Effector CD8-positive, alpha-beta T cell (primary cell): ENCODE data around the gene EEF2K.

ENCODE experiments used
- DNase-seq: peaks from one replicate; lab custom pipeline; 2025; lab: John Stamatoyannopoulos, UW

Gene EEF2K

DNA sequence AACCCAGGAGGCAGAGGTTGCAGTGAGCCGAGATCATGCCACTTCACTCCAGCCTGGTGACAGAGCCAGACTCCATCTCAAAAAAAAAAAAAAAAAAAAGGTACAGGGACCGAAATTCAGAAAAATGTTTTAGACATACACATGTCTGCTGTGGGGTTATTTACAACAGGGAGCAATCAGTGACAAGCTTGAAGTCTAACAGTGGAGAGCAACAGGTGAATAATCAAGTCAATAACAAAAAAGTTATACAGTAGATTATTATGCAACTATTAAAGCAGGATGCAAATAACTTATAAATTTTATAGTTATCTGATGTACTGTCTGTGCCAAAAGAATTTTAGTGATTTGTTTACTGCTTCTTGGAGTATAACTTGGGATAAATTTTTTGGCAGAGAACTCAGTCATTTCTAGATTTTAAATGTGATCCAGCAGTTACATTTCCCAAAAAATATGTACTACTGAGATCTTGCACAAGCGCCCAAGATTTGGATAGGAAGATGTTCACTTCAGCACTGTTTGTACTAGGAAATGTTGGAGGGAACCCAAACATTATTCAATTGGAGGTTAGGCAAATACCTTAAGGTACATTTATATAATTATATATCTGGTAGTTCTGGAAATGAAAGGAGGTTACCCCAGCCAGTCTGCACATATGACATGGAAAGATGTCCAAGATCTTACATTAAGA lies 34.1 kb downstream of the EEF2K start:
- no peak for DNase-seq

DNA sequence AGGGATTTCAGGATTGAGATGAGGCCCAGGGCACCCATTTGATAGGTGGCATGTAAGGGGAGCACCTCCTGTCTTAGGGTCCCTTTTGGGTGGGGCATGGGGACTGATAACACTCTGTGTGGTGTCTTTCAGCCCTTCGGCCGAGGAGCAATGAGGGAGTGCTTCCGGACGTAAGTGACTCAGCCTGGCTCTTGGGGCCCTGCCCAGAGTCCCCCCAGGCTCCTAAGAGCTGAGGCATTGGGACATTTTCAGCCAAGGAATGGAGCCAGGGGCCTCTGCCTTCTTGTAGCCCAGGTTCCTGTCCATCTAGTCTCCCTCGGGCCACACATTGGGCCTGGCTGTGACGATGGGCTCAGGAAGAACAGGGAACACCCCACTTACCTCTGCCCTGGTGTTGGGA lies 44.4 kb downstream of the EEF2K start:
- DNase-seq: no peak

DNA sequence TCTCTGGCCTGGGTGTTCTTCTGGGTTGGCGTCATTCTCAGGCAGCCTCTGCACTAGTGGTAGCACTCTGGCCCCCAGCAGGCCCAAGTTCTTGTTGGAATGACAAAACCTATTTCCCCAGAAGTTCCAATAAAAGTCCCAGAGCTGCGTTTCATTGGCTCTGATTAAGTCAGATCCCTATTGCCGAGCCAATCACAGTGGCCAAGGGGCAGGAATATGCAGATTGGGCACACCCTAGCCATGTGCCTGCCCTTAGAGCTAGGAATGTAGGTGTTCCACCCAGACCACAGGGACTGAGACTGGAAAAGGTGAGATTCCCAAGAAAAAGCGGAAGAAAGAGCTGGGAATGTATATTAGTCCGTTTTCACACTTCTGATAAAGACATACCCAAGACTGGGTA lies 46.2 kb downstream of the EEF2K start:
- DNase-seq: no peak

DNA sequence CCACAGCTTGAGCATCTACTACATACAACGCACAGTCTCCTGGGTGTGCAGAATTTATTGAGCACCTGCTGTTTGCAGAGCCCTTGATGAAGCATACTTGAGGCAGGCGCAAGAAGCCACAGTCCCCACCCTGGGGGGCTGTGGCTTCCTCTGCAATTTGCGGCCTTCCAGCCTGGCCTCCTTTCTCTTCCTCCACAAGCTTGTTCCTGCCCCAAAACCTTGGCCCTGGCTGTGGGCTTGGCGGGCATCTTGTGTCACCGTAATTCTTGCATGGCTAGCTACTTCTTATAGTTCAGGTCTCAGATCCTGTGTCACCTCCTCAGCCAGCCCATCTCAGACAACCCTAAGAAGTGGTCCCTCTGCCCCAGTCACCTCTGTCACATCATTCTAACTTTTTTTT lies 47.2 kb downstream of the EEF2K start:
- no peak for DNase-seq

DNA sequence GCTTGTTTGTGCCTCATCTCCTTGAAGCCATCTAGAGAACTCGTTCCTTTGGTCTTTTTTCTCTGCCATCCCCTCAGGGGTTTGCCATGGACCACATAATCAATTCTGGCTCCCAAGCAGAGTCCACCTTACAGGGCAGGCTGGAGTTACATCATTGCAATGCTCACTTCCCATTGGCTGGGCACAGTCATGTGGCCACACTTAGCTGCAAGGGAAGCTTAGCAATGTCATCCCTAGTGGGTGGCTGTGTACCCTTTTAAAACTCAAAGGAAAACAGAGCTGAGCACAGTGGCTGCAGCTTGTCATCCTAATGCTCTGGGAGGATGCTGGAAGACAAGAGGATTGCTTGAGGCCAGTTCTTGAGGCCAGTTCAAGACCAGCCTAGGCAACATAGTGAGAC lies 49.3 kb downstream of the EEF2K start:
- no peak for DNase-seq

DNA sequence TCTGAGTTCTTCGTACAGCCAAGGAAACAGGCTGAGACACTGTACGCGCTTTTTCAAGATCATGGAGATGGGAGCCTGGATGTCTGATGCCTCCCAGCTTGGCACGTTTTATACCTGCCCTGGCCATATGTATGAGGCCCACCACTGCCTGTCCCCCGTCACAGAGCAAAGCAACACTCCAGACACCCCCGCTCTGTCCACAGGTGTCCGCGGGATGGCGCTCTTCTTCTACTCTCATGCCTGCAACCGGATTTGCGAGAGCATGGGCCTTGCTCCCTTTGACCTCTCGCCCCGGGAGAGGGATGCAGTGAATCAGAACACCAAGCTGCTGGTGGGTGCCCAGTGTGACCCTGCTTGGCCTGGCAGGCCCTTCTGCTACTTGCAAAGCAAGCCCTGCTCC lies 51.4 kb downstream of the EEF2K start:
- DNase-seq: no peak

DNA sequence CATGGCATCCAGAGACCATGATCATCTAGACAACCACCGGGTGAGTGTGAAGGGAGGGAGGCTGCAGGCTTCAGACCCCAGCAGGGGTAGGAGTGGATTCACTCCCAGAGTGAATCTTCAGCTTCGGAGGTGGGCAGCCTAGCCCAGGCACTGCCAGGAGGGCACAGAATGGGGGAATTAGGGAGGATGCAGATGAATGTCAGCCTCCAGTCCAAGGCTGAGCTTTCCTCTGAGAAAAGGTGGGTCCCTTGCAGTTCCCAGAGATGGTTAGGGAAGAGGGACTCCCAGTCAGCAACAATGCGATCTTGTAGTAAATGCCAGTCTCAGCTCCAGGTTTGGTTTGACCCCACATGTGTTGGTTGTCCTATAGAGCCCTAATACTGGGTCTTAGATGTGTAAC lies 54.4 kb downstream of the EEF2K start:
- no peak for DNase-seq

DNA sequence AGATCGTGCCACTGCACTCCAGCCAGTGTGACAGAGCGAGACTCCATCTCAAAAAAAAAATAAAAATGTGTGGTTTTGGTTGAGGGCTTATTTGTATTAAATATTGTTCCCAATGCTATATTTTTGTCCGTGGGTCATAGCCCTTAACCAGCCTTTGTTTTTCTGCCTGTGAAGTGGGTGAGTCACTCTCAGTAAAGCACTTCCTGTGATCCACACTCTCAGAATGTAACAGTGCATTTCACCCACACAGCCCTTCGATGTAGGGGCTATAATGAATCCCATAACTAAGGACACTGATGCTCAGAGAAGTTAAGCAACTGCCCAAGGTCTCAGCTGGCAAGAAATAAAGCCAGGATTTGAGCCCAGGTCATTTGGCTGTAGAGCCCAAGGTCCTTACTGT lies 56.4 kb downstream of the EEF2K start:
- no peak for DNase-seq

DNA sequence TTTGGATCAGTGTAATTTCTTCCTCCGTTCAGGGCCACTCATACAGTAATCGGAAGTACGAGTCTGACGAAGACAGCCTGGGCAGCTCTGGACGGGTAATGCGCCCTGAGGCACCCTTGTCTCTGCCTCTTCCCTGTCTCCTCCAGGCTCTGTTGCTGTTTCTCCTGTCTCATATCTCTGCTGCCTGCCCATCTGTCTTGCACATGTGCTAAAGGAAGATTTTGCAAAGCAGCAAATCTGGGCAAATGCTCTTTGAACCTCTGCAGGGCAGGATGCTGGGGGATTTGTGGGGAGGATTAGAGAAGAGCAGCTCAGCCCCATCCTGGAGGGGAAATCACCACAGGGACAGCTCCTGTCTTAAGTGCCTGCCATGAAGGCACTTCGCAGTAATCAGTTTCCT lies 58.7 kb downstream of the EEF2K start:
- no peak for DNase-seq

DNA sequence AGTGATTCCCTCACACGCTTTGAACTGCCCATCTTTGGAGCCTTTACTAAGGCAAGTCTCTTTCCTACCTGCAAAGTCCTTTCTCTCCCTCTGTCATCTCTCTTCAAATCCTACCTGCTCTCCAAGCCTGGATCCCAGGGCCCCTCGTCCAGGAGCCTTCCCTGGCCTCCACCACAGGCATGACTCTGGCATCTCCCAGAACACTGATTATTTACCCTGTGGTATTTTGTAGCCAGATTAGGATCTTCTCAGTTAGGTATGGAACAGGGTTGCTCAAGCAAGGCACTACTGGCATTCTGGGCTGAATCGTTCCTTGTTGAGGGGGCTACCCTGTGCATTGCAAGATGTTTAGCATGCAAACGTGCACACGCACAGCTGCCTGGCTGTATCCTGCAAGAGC lies 59.3 kb downstream of the EEF2K start:
- DNase-seq: no peak

DNA sequence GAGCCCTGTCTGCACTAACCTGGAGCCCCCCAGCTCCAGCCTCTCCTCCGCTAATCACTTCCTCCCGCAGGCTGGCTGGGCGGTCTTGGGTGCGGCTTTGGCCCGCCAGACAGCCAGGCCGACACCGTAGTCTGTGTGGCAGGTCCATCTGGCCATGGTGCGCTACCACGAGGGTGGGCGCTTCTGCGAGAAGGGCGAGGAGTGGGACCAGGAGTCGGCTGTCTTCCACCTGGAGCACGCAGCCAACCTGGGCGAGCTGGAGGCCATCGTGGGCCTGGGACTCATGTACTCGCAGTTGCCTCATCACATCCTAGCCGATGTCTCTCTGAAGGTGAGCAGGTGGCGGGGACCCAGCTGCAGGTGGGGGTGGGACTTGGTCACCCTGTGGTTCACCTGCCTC lies 60.5 kb downstream of the EEF2K start:
- no peak for DNase-seq

DNA sequence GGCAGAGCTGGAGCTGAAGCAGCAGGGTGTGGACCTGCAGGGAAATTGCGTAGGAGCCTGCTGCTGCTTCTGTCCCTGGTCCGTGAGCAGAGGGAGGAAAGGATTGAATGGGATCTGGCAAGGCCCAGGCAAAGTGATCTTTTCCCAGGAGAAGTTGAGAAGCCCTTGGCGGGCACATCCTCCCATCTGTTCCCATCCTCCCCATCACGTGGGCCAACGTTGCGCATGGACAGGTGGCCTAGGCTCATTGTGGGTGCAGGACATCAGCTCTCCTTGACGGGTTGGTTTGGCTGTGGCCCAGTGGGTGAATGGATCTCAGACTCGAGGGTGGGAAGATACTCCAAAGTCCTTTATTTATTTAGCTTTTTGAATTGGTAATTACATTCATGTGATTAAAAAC lies 61.7 kb downstream of the EEF2K start:
- no peak for DNase-seq

DNA sequence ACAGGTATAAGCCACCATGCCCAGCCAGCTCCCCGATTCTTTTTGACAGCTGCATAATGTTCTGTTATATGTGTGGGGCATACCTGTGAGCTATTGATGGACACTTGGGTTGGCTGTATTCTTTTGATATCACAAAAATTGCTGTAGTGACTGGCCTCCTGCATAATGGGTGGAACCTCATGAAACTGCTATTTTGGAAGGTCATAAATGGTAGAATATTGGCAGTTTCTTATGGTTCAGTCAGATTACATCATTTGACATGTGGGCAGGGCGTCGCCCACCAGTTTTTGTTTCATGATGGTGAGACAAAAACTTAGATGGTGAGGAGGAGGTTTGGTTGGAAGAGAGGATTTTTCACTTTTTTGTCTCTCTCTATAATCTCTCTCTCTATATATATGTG lies 64.4 kb downstream of the EEF2K start:
- DNase-seq: no peak

DNA sequence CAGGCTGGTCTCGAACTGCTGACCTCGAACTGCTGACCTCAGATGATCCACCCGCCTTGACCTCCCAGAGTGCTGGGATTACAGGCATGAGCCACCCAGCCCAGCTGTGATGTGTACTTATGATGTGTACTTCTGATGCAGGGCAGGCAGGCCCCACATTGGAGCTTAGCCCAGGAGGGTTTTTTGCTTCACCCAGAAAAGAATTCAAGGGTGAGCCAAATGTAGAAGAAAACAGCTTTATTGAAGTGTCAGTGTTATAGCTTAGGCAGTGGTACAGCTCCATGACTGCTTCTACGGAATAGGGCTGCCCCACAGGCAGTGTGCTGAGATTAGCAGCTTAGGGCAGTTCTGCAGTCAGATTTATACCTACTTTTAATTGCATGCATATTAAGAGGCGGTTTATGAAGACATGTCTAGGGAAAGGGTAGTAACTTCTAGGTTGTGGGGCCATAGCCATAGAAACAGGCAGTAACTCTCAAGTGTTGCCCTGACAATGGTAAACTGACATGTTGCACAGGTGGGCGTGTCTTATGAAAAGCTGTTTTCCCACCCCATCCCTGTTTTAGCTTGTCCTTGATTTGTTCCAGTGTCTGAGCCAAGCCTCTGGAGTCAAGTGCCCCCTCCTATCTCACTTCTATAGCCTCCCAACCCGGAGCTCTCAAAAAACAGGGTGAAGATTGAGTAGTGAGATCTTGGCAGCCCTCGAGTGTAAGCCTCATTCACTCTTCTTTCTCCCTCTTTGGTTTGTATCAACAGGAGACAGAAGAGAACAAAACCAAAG lies 67.0 kb downstream of the EEF2K start:
- no peak for DNase-seq

DNA sequence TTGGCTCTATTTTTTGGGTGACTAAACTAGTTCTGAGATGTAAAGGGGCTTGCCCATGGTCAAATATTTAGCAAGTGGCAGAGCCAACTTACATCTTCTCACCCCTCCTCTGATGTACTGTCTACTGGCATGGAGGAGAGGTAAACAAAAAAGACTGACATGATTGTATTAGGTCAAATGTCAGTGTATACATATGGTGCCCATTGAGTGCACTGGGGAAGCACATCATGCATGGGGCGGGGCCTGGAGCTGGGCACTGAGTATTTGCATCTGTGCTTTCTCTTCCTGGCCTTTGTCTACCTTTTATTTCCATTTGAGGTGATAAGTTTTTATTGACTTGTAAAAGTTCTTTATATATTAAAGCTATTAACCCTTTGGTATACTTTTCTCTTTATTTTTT lies 68.8 kb downstream of the EEF2K start:
- no peak for DNase-seq

DNA sequence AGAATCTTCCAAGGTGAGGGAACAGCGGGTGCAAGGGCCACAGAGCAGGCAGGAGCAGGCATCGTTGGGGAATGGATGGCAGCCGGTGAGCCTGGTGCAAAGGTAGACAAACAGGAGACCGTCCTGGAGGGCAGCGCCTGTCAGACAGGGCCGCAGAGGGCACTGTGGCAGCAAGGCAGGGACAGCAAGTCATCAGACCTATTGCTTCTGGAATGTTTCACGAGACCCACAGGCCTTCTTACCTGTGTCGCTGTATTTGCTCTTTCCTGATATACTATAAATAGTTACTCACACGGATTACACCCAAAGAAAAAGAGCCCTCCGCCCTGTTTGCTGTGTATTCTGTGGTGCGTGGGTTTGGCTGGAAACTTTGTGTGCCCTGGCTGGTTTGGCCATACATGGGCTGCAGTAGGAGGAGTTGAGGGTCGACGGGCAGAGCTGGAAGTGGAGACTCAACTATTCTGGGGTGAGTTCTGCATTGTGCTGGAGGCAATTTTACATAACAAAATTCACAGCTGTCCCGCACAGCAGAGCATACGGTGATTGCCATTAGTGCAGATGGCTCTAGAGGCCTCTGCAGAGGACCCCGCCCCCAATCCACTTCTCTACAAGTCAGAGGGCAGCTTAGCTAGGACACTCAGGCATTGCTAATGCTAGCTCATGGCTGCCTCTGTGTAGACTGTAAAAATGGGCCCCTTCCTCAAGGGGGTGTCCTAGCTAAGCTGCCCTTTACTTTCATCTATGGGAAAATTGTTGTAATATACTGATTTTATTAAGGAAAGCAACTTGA lies 72.6 kb downstream of the EEF2K start:
- DNase-seq: no peak

DNA sequence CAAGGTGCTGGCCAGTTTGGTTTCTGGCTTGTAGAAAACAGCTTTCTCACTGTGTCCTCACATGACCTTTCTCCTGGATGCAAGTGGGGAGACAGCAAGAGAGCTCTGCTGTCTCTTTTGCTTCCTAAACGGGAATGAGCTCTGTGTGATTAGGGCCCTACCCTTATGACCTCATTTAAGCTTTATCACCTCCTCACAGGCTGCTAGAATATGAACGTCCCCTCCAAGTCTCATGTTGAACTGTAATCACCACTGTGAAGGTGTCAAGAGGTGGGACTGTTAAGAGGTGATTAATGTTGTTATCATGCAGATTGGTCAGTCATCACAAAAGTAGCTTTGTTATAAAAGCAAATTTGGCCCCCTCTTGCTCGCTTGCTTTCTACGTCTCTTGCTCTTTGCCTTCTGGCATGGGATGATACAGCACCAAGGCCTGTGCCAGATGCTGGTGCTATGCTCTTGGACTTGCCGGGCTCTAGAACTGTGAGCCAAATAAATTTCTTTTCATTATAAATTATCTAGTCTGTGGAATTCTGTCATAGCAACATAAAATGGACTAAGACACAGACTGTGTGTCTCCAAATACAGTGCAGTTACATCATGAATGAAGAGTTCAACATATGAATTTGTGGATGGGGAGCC lies 76.3 kb downstream of the EEF2K start:
- no peak for DNase-seq

DNA sequence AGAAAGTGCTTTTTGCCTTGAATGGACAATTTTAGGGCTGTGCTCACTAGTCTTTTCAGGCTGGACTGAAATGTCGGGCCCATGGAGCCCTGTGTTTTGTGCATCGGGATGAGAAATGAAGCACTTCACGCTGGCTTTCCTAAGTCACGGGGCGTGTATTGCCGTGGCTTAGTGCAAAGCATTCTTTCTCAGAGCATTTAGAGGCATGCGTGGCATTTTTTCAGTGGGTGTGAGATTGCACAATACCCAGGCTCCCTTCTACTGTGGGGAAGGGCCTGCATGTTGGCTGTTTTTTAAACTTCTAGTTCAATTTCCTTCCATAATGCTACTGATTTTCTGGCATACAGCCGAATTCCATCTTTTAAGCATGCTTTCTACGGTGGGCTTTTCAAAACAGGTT lies 78.6 kb downstream of the EEF2K start:
- DNase-seq: no peak

DNA sequence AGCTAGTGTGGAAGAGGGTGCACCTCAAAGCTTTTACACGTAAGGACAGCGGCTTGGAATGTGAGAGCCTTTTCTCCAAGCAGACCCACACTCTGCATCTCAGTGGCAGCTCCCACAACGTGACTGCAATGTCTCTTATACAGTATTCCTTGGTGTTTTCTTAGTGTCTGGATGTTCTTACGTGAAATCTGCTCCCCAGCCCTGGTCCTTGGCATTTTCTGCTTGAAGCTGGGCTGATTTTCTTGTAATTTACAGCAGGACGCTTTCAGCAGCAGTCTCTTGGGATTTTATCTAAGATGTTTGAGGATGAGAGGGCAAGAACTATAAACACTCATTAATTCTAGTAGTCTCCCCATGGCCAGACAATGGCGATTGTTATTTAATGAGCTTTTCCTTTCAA lies 79.0 kb downstream of the EEF2K start:
- DNase-seq: no peak

DNA sequence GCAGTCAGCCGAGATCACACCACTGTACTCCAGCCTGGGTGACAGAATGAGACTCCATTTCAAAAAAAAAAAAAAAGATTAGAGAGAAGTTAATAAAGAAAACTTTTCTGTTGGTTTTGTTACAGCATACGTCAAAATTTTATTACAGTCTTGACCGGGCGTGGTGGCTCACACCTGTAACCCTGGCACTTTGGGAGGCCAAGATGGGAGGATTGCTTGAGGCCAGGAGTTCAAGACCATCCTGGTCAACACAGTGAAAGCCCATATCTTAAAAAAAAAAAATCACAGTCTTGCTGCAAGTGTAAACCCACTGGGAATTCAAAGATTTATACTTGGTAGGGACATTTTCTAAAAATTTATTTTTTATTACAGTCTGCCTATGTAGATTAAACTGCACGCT lies 84.9 kb downstream of the EEF2K start:
- DNase-seq: no peak

DNA sequence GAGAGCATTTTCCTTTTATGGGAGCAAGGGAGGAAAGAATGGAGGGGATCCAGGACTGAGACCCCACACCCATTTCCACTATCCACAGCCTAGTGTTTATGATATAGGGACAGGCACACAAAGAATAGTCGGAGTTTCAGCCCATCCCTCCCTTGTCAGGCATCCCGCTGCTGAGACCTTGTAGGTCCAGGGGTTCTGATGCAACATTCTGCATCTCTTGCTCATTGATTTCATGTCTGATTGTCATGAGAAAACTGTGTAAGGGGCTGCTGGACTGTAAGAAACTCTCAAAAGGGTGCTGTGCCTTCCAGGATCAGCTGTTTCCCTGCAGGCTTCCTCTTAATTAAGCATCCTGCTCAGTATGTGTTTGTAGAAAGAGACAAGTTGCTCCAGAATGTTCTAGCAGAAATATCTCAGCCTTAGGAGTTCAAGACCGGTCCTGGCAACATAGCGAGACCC lies 85.8 kb downstream of the EEF2K start:
- no peak for DNase-seq

DNA sequence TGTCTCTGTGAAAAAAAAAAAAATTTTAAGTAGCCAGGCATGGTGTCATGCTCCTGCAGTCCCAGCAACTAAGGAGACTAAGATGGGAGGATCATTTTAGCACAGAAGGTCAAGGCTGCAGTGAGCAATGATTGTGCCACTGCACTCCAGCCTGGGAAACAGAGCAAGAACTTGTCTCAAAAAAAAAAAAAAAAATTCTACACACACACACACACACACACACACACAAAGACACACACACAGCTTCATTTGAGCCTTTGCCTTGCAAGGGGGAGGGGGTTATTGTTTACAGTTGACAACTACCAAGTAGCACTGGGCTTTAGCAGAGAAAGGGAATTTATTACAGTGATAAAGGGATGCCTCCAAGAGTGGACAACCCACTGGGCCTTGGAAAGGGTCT lies 86.2 kb downstream of the EEF2K start:
- no peak for DNase-seq
